Duodenal mucosa (tissue), 2 donors: ENCODE data around the gene ROR2.

Experiments
- H3K27ac ChIP-seq: one replicate; pipeline ENCODE4 v1.7.0; 2013; ENCODE audit warnings: low read depth, low read length
- H3K27me3 ChIP-seq, 2 donors: one replicate each; pipeline ENCODE4 v1.7.0; 2013; ENCODE audit warnings: low read length in 2 of 2, control low read depth in 1 of 2; ENCODE audit not compliant: insufficient read depth in 2 of 2, control insufficient read depth in 1 of 2
- H3K36me3 ChIP-seq, 2 donors: one replicate each; pipeline ENCODE4 v1.7.0; 2013; ENCODE audit warnings: low read length in 2 of 2, control low read depth in 1 of 2; ENCODE audit not compliant: insufficient read depth in 2 of 2, control insufficient read depth in 1 of 2
- H3K4me1 ChIP-seq, 2 donors: one replicate each; pipeline ENCODE4 v1.7.0; 2013; ENCODE audit warnings: low read length in 2 of 2, control low read depth in 1 of 2; ENCODE audit not compliant: insufficient read depth in 2 of 2, control insufficient read depth in 1 of 2
- H3K4me3 ChIP-seq, 2 donors: one replicate each; pipeline ENCODE4 v1.7.0; 2013; ENCODE audit warnings: low read length in 2 of 2, low read depth in 1 of 2
- H3K9ac ChIP-seq, 2 donors: one replicate each; pipeline ENCODE4 v1.7.0; 2013; ENCODE audit warnings: low read length in 2 of 2, low read depth in 1 of 2
- H3K9me3 ChIP-seq, 2 donors: one replicate each; pipeline ENCODE4 v1.7.0; 2013; ENCODE audit warnings: low read length in 2 of 2, control low read depth in 1 of 2; ENCODE audit not compliant: control insufficient read depth in 1 of 2

Gene ROR2

GRCh38 chr9:91680106-91680505 is 269.9 kb downstream of the ROR2 start:
- Histone ChIP-seq H3K27me3 (peaks cover 0 to 3% of the 10 kb centered on the region in 2 donors), H3K9me3 (no peaks in the 10 kb centered on the region), H3K4me1 (no peaks in the 10 kb centered on the region), H3K36me3 (no peaks in the 10 kb centered on the region), H3K9ac (no peak overlapping the region), H3K27ac (no peak overlapping the region), H3K4me3 (no peak overlapping the region)

GRCh38 chr9:91678807-91679580 is 271.0 kb downstream of the ROR2 start:
- H3K36me3 ChIP-seq, result no peaks in the 10 kb centered on the region
- H3K27ac ChIP-seq, result no peak overlapping the region
- no peaks in the 10 kb centered on the region for H3K9me3 ChIP-seq
- no peak overlapping the region for H3K9ac ChIP-seq
- H3K4me1 ChIP-seq, result no peaks in the 10 kb centered on the region
- H3K4me3 ChIP-seq, result no peak overlapping the region
- H3K27me3 ChIP-seq, result peaks cover 0 to 3% of the 10 kb centered on the region in 2 donors

GRCh38 chr9:91677822-91678436 is 272.1 kb downstream of the ROR2 start:
- no peaks in the 10 kb centered on the region for H3K9me3 ChIP-seq
- no peaks in the 10 kb centered on the region for H3K4me1 ChIP-seq
- no peak overlapping the region for H3K27ac ChIP-seq

GRCh38 chr9:91677331-91677730 is 272.7 kb downstream of the ROR2 start:
- Histone ChIP-seq H3K4me3 (no peak overlapping the region), H3K4me1 (no peaks in the 10 kb centered on the region), H3K9me3 (no peaks in the 10 kb centered on the region), H3K36me3 (no peaks in the 10 kb centered on the region), H3K9ac (no peak overlapping the region), H3K27ac (no peak overlapping the region), H3K27me3 (no peaks in the 10 kb centered on the region)

More at GRCh38 chr9:91677822-91678436, 272.1 kb downstream of the ROR2 start:
- Histone ChIP-seq H3K27me3 (no peaks in the 10 kb centered on the region), H3K9ac (no peak overlapping the region), H3K4me3 (no peak overlapping the region), H3K36me3 (no peaks in the 10 kb centered on the region)

GRCh38 chr9:91676046-91676445 is 274.0 kb downstream of the ROR2 start:
- no peak overlapping the region for H3K27ac ChIP-seq
- H3K9me3 ChIP-seq, result no peaks in the 10 kb centered on the region
- no peaks in the 10 kb centered on the region for H3K27me3 ChIP-seq
- no peaks in the 10 kb centered on the region for H3K36me3 ChIP-seq
- no peaks in the 10 kb centered on the region for H3K4me1 ChIP-seq
- H3K4me3 ChIP-seq, result no peak overlapping the region
- H3K9ac ChIP-seq, result no peak overlapping the region

- Histone ChIP-seq H3K4me1 (no peaks in the 10 kb centered on the region), H3K9ac (no peak overlapping the region), H3K4me3 (no peak overlapping the region), H3K27ac (no peak overlapping the region), H3K27me3 (no peaks in the 10 kb centered on the region), H3K36me3 (no peaks in the 10 kb centered on the region), H3K9me3 (no peaks in the 10 kb centered on the region)
Observed at GRCh38 chr9:91664663-91665062, 285.4 kb downstream of the ROR2 start.

GRCh38 chr9:91663858-91664257 is 286.2 kb downstream of the ROR2 start:
- H3K36me3 ChIP-seq, result no peaks in the 10 kb centered on the region
- no peak overlapping the region for H3K27ac ChIP-seq
- no peaks in the 10 kb centered on the region for H3K27me3 ChIP-seq
- H3K9me3 ChIP-seq, result no peaks in the 10 kb centered on the region
- H3K4me1 ChIP-seq, result no peaks in the 10 kb centered on the region
- no peak overlapping the region for H3K9ac ChIP-seq
- H3K4me3 ChIP-seq, result no peak overlapping the region

- Histone ChIP-seq H3K9ac (no peak overlapping the region), H3K27ac (no peak overlapping the region), H3K4me3 (no peak overlapping the region), H3K36me3 (no peaks in the 10 kb centered on the region), H3K4me1 (no peaks in the 10 kb centered on the region), H3K9me3 (no peaks in the 10 kb centered on the region), H3K27me3 (no peaks in the 10 kb centered on the region)
Observed at GRCh38 chr9:91661451-91661850, 288.6 kb downstream of the ROR2 start.

GRCh38 chr9:91660521-91660920 is 289.5 kb downstream of the ROR2 start:
- no peaks in the 10 kb centered on the region for H3K4me1 ChIP-seq
- no peak overlapping the region for H3K4me3 ChIP-seq
- no peaks in the 10 kb centered on the region for H3K9me3 ChIP-seq
- no peak overlapping the region for H3K27ac ChIP-seq
- no peaks in the 10 kb centered on the region for H3K36me3 ChIP-seq
- no peaks in the 10 kb centered on the region for H3K27me3 ChIP-seq
- no peak overlapping the region for H3K9ac ChIP-seq

- no peaks in the 10 kb centered on the region for H3K36me3 ChIP-seq
- no peak overlapping the region for H3K9ac ChIP-seq
- H3K27ac ChIP-seq, result no peak overlapping the region
- H3K9me3 ChIP-seq, result no peaks in the 10 kb centered on the region
- no peak overlapping the region for H3K4me3 ChIP-seq
- H3K4me1 ChIP-seq, result no peaks in the 10 kb centered on the region
- no peaks in the 10 kb centered on the region for H3K27me3 ChIP-seq
Observed at GRCh38 chr9:91659529-91660495, 290.2 kb downstream of the ROR2 start.
